Measurements from ENCODE around the gene SP110. TPM values are rescaled to one million over a fixed set of nuclear protein-coding genes. Genes with fewer than 3 reads are reported as not detected.

SP110 gene
- total RNA-seq (2022; extraction: Qiagen RNA extraction; ENCODE audit: low read depth): 6.2 to 8.8 TPM (median 7.2 TPM) in 5 replicates

GRCh38 chr2:230219419-230220331 lies at the start of gene SP110:
Gene SP110, minus strand, starts transcription at chr2:230219984. Its CDS starts 3,057 bp downstream, at chr2:230216927.

GRCh38 chr2:230225486-230225885 lies 5.7 kb upstream of the SP110 start, which contains the start of gene SP140:
Gene SP140, plus strand, starts transcription at chr2:230225736. Its CDS starts 109 bp downstream, at chr2:230225845.

Other genes starting within 250 kb of the SP110 start
- gene SLC16A14, start 151.1 kb downstream of the SP110 start, total RNA-seq (2022; extraction: Qiagen RNA extraction; ENCODE audit: low read depth): 0.83 to 1.5 TPM (median 1.2 TPM) in 5 replicates
- gene SP140, start 5.8 kb upstream of the SP110 start, total RNA-seq (2022; extraction: Qiagen RNA extraction; ENCODE audit: low read depth): 0.14 to 0.29 TPM (median 0.22 TPM) in 4 of 5 replicates, not detected in the other
- 3.3 to 4.4 TPM (median 4.0 TPM) in 5 replicates for gene SP140L, start 107.2 kb upstream of the SP110 start, total RNA-seq (2022; extraction: Qiagen RNA extraction; ENCODE audit: low read depth)
- gene SP100, start 196.2 kb upstream of the SP110 start, total RNA-seq (2022; extraction: Qiagen RNA extraction; ENCODE audit: low read depth): 27.6 to 34.6 TPM (median 29.8 TPM) in 5 replicates